HG03558 (cell line): ENCODE results near the gene RIC8A.
"Not testable (repeated sequence)": the region's sequence is repeated elsewhere in the genome, so short reads cannot be mapped to it uniquely, and the experiment has no call there.

Experiments used
- ATAC-seq: cut with Tn5 transposase; IDR thresholded peaks from one replicate; pipeline ENCODE4 v1.9.1; 2021; ENCODE audit warnings: moderate number of reproducible peaks; ENCODE audit not compliant: unreplicated experiment; ENCODE audit errors: extremely low read depth

RIC8A gene

GRCh38 chr11:207208-207862, at the start of gene RIC8A, which contains the start of gene BET1L:
RIC8A (plus strand) TSS chr11:207708; CDS start chr11:208855, 1,147 bp downstream.
BET1L (minus strand) TSS chr11:207399; CDS start chr11:207321, 78 bp downstream.
- peak; percentile 47 for ATAC-seq

- ATAC-seq, result not testable (repeated sequence)
Observed at GRCh38 chr11:180242-180641, 27.3 kb upstream of the RIC8A start.

- not testable (repeated sequence) for ATAC-seq
Observed at GRCh38 chr11:189200-189783, 18.2 kb upstream of the RIC8A start.

GRCh38 chr11:189843-190311, 17.6 kb upstream of the RIC8A start:
- peak; percentile 47 for ATAC-seq

- ATAC-seq, result not testable (repeated sequence)
Observed at GRCh38 chr11:190546-190945, 17.0 kb upstream of the RIC8A start.

- not testable (repeated sequence) for ATAC-seq
Observed at GRCh38 chr11:191490-192478, 15.7 kb upstream of the RIC8A start.

GRCh38 chr11:192674-193128, 14.8 kb upstream of the RIC8A start, which contains the start of gene SCGB1C1:
SCGB1C1 (plus strand) TSS chr11:193078; CDS start chr11:193100, 22 bp downstream.
- ATAC-seq, result not testable (repeated sequence)

- ATAC-seq, result not testable (repeated sequence)
Observed at GRCh38 chr11:193481-193880, 14.0 kb upstream of the RIC8A start.

- ATAC-seq, result no peak
Observed at GRCh38 chr11:196786-197731, 10.4 kb upstream of the RIC8A start.

- ATAC-seq, result no peak
Observed at GRCh38 chr11:197741-198235, 9.7 kb upstream of the RIC8A start.

GRCh38 chr11:198236-198806, 9.2 kb upstream of the RIC8A start:
- no peak for ATAC-seq

GRCh38 chr11:199004-199581, 8.4 kb upstream of the RIC8A start:
- ATAC-seq, result no peak

GRCh38 chr11:199782-200181, 7.7 kb upstream of the RIC8A start:
- ATAC-seq, result no peak

GRCh38 chr11:200224-201003, 7.1 kb upstream of the RIC8A start:
- ATAC-seq, result no peak

- no peak for ATAC-seq
Observed at GRCh38 chr11:201966-202365, 5.5 kb upstream of the RIC8A start.

GRCh38 chr11:202490-202889, 5.0 kb upstream of the RIC8A start:
- no peak for ATAC-seq

GRCh38 chr11:203056-203944, 4.2 kb upstream of the RIC8A start:
- ATAC-seq, result no peak
